Right renal cortex interstitium (tissue), 3 donors: ENCODE measurements around the gene RAB31. TPM values are rescaled to one million over a fixed set of nuclear protein-coding genes. Genes with fewer than 3 reads are reported as not detected.
"Not testable (repeated sequence)": the region's sequence is repeated elsewhere in the genome, so short reads cannot be mapped to it uniquely, and the experiment has no call there.

Experiments used
- DNase-seq, 3 donors: peaks; one replicate each; pipeline ENCODE4 v3.0.0-alpha.2; 2013; ENCODE audit warnings: low read depth in 3 of 3, low spot score in 2 of 3
- polyA plus RNA-seq, 3 donors: library from polyadenylated mRNA; unstranded; fragments of 120-200 nt; gene quantifications; one replicate each; pipeline ENCODE4 v1.2.1, GENCODE V29; 2013; ENCODE audit not compliant: insufficient read length in 3 of 3

The RAB31 gene
- polyA plus RNA-seq, 3 donors = 32.0 to 34.0 (median 32.3) TPM

DNA sequence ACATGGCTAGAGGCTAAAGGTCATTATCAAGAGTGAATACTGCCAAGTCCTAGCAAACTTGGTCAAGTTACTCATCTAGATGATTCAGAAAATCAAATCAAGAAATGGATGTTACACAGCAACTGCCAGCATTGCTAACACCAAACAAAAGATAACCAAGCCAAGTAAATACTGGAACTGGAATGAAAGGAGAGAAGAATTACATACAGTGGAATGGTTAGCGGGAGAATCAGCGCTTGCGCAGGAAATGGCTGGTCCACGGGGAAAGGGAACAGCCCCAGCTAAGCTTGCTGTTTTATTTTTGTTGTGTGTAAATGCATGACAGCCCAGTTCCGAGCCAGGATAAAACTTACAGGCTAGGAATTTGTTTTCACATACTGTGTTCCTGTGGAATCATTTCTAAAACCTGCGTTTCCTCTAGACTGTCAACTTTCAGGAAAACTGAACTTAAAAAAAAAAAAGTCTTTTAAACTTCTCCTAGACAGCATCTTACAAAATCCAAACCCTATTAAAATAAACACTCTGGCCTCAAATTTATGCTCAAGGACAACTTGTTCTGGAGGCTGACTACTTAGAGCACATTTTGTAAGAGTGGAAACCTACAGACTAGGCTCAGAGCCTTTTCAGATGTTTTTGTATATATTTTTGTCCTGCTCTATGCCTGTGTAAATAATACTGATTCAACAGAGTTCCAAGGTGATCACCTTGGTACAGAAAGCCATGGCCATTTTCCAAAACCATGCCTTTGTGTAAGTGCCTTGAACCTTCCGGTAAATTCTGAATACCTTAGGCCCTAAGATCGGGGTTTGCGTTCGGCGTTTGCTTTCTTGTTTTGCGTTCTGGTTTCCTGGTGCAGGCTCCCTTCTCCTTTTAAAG lies 146.9 kb downstream of the RAB31 start:
- no peak for DNase-seq

DNA sequence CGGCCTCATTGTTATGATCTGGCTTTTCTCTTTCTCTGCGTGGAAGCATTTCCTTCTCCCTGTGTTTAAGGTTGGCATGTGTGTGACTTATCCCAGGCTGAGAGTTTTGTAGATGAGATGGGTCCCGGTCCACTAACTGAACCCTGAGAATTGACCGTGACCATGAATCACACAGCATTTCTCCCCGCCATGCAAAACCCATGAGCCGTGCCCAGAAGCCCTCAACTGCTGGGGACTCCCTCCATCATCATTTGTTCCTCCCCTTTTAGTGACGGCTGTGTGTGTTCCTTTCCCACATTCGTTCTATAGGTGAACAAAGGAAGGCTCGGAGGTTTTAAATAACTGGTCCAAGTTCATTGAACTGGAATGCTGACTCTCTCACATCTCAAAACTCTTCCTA lies 147.6 kb downstream of the RAB31 start:
- no peak for DNase-seq

- DNase-seq = no peak
Observed at GRCh38 chr18:9856092-9856491, 148.0 kb downstream of the RAB31 start.

DNA sequence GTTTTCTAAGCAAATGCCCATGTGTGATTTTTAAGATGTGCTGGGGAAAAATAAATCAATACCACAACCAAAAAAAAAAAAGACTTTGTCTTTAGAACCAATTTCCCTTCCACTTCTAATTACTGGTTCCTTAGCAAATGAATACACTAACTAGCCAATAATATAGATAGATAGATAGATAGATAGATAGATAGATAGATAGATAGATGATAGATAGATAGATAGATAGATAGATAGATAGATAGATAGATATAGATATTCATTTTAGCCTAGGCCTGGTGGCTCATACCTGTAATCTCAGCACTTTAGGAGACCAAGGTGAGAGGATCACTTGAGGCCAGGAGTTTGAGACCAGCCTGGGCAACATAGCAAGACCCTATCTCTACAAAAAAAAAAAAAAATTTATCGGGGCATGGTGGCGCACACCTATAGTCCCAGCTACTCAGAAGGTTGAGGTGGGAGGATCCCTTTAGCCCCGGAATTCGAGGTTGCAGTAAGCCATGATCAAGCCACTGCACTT lies 149.4 kb downstream of the RAB31 start:
- not testable (repeated sequence) for DNase-seq

- no peak for DNase-seq
Observed at GRCh38 chr18:9858642-9859041, 150.5 kb downstream of the RAB31 start.

DNA sequence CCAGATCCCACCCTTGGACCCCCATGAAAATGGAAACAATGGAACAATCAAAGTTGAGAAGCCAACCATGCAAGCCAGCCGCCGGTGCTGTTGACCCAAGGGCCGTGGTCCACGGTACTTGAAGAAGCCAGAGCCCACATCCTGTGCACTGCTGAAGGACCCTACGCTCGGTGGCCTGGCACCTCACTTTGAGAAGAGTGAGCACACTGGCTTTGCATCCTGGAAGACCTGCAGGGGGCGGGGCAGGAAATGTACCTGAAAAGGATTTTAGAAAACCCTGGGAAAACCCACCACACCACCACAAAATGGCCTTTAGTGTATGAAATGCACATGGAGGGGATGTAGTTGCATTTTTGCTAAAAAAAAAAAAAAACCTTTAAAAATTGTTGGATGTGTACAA lies 151.1 kb downstream of the RAB31 start:
- DNase-seq = no peak

GRCh38 chr18:9860682-9861081 lies 152.6 kb downstream of the RAB31 start:
- DNase-seq = no peak

- no peak for DNase-seq
Observed at GRCh38 chr18:9861157-9861556, 153.1 kb downstream of the RAB31 start.

- no peak for DNase-seq
Observed at GRCh38 chr18:9861933-9862332, 153.8 kb downstream of the RAB31 start.

DNA sequence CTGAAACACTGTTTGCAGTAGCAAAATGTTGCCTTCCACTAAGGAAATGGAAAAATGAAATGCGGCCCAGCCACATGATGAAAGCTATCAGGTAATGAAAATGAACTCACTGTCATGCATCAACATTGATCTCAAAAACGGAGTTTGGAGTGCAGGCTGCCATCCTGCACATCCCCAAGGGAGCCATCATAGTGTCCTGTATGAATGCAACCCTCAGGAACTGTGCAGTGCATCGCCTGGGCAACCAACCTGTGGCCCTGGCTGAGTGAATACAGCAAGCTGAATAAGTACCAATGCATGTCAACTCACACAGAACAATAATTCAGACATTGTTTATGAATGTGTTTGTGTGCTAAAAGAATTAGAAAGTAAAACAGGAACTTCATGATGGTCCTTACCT lies 154.6 kb downstream of the RAB31 start:
- DNase-seq = no peak

- no peak for DNase-seq
Observed at GRCh38 chr18:9863282-9863681, 155.2 kb downstream of the RAB31 start.

DNA sequence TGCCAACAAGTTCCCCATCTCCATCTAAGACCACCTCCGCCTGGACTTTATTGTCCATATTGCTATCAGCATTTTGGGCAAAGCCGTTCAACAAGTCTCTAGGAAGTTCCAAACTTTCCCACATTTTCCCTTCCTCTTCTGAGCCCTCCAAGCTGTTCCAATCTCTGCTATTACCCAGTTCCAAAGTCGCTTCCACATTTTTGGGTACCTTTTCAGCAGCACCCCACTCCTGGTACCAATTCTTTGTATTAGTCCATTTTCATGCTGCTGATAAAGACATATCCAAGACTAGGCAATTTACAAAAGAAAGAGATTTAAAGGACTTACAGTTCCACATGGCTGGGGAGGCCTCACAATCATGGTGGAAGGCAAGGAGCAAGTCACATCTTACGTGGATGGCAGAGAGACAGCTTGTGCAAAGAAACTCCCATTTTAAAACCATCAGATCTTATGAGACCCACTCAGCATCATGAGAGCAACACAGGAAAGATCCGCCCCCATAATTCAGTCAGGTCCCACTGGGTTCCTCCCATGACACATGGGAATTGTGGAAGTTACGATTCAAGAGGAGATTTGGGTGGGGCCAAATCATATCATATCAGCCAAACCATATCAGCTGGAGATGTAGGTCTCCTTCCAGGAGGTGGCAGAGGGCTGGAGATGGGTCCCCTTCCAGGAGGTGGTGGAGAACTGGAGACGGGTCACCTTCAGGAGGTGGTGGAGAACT lies 157.8 kb downstream of the RAB31 start:
- no peak for DNase-seq

- no peak for DNase-seq
Observed at GRCh38 chr18:9866627-9867026, 158.5 kb downstream of the RAB31 start.

GRCh38 chr18:9867071-9867594 lies 159.0 kb downstream of the RAB31 start:
- no peak for DNase-seq

- DNase-seq = no peak
Observed at GRCh38 chr18:9868857-9869714, 161.0 kb downstream of the RAB31 start.

- DNase-seq = no peak
Observed at GRCh38 chr18:9869715-9870430, 161.8 kb downstream of the RAB31 start.

GRCh38 chr18:9870431-9871008 lies 162.4 kb downstream of the RAB31 start:
- no peak for DNase-seq

DNA sequence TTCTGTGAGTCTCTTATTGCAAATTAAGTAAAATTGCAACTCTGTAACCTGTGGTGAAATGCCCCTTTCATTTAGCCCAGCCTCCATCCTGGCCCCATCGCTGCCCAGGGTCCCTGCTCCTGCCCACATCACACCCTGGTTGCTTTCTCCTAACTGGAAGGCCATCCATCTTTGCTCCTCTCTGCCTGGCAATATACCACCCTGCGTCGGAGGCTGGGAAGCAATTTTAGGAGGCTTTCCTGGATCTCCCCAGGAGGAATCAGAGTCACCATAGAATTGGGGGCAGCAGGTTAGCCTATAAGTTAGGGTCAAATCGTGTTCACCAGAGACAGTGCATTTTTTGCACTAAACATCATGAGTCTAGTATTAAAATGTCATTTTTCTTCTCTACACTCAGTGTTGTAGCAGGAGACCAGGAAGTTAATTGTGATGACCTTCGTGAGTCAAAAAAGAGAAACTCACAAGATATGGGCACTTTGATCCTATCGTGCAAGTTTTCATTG lies 163.2 kb downstream of the RAB31 start:
- no peak for DNase-seq

- no peak for DNase-seq
Observed at GRCh38 chr18:9872823-9873222, 164.7 kb downstream of the RAB31 start.
